ENCODE data around the gene MESP2.

MESP2 gene

GRCh38 chr15:89756897-89757296 lies 19.2 kb upstream of the MESP2 start:
- DNase-seq (ENCODE audit: low read depth) = no peak

GRCh38 chr15:89758283-89758682 lies 17.8 kb upstream of the MESP2 start:
- DNase-seq (ENCODE audit: low read depth) = no peak

GRCh38 chr15:89758981-89759380 lies 17.2 kb upstream of the MESP2 start:
- no peak for DNase-seq (ENCODE audit: low read depth)

- DNase-seq (ENCODE audit: low read depth) = no peak
Observed at GRCh38 chr15:89759835-89760234, 16.3 kb upstream of the MESP2 start.

GRCh38 chr15:89760303-89761008 lies 15.7 kb upstream of the MESP2 start:
- no peak for DNase-seq (ENCODE audit: low read depth)

- no peak for DNase-seq (ENCODE audit: low read depth)
Observed at GRCh38 chr15:89761009-89761831, 14.9 kb upstream of the MESP2 start.

- no peak for DNase-seq (ENCODE audit: low read depth)
Observed at GRCh38 chr15:89761929-89762328, 14.2 kb upstream of the MESP2 start.

GRCh38 chr15:89765694-89766093 lies 10.4 kb upstream of the MESP2 start:
- no peak for DNase-seq (ENCODE audit: low read depth)

- no peak for DNase-seq (ENCODE audit: low read depth)
Observed at GRCh38 chr15:89766357-89767311, 9.5 kb upstream of the MESP2 start.

- DNase-seq (ENCODE audit: low read depth) = no peak
Observed at GRCh38 chr15:89767411-89767915, 8.7 kb upstream of the MESP2 start.

- no peak for DNase-seq (ENCODE audit: low read depth)
Observed at GRCh38 chr15:89768071-89768500, 8.0 kb upstream of the MESP2 start.

GRCh38 chr15:89769366-89769765 lies 6.8 kb upstream of the MESP2 start:
- no peak for DNase-seq (ENCODE audit: low read depth)

GRCh38 chr15:89770041-89770440 lies 6.1 kb upstream of the MESP2 start:
- DNase-seq (ENCODE audit: low read depth) = no peak

- no peak for DNase-seq (ENCODE audit: low read depth)
Observed at GRCh38 chr15:89772932-89773583, 3.1 kb upstream of the MESP2 start.

GRCh38 chr15:89774492-89774891 lies 1.6 kb upstream of the MESP2 start:
- DNase-seq (ENCODE audit: low read depth) = no peak

- no peak for DNase-seq (ENCODE audit: low read depth)
Observed at GRCh38 chr15:89775815-89776214, 317 bp upstream of the MESP2 start.

- no peak for DNase-seq (ENCODE audit: low read depth)
Observed at GRCh38 chr15:89777073-89777751, 1.1 kb downstream of the MESP2 start.

- no peak for DNase-seq (ENCODE audit: low read depth)
Observed at GRCh38 chr15:89777782-89778380, 1.7 kb downstream of the MESP2 start.

GRCh38 chr15:89778861-89779260 lies 2.7 kb downstream of the MESP2 start:
- no peak for DNase-seq (ENCODE audit: low read depth)

- DNase-seq (ENCODE audit: low read depth) = no peak
Observed at GRCh38 chr15:89780601-89781000, 4.5 kb downstream of the MESP2 start.

- no peak for DNase-seq (ENCODE audit: low read depth)
Observed at GRCh38 chr15:89781055-89781454, 4.9 kb downstream of the MESP2 start.

All from HS-5 (cell line).